ENCODE results near the gene PRKCG.

PRKCG gene

GRCh38 chr19:53844849-53845246 lies 37.1 kb upstream of the PRKCG start:
- no peak overlapping the region for H2AFZ ChIP-seq (ENCODE audit: low read length)
- H3K79me2 ChIP-seq (ENCODE audit: insufficient read depth, low read length): no peaks in the 10 kb centered on the region
- H3K9me3 ChIP-seq (ENCODE audit: low read length): no peaks in the 10 kb centered on the region
- TF ChIP-seq CTCF (IDR thresholded peaks at IDR 0.05; ENCODE audit: low read length): no peak
- TF ChIP-seq EZH2 (IDR thresholded peaks at IDR 0.05; ENCODE audit: borderline replicate concordance, low read length): no peak
- H3K36me3 ChIP-seq (ENCODE audit: insufficient read depth, low read length): no peaks in the 10 kb centered on the region
- H3K9me2 ChIP-seq (ENCODE audit: low read depth, low read length): no peaks in the 10 kb centered on the region
- H3K9ac ChIP-seq (ENCODE audit: low read length): no peak overlapping the region
- H3K4me2 ChIP-seq (ENCODE audit: low read length): no peak overlapping the region
- H4K20me1 ChIP-seq (ENCODE audit: insufficient read depth, low read length): no peaks in the 10 kb centered on the region
- no peaks in the 10 kb centered on the region for H3K27me3 ChIP-seq (ENCODE audit: insufficient read depth, low read length)
- H3F3A ChIP-seq (ENCODE audit: insufficient read depth, low read length): no peaks in the 10 kb centered on the region
- no peak overlapping the region for H3K4me3 ChIP-seq (ENCODE audit: low read depth, low read length, poor library complexity, severe bottlenecking)
- no peak overlapping the region for H3K27ac ChIP-seq (ENCODE audit: low read depth, low read length, poor library complexity, severe bottlenecking)
- H3K4me1 ChIP-seq (ENCODE audit: insufficient read depth, low read length, severe bottlenecking): no peaks in the 10 kb centered on the region

- no peak overlapping the region for H3K4me3 ChIP-seq (ENCODE audit: low read depth, low read length, poor library complexity, severe bottlenecking)
- no peaks in the 10 kb centered on the region for H3K9me2 ChIP-seq (ENCODE audit: low read depth, low read length)
- no peaks in the 10 kb centered on the region for H3K4me1 ChIP-seq (ENCODE audit: insufficient read depth, low read length, severe bottlenecking)
- no peak overlapping the region for H2AFZ ChIP-seq (ENCODE audit: low read length)
- no peak overlapping the region for H3K4me2 ChIP-seq (ENCODE audit: low read length)
- H3K9me3 ChIP-seq (ENCODE audit: low read length): no peaks in the 10 kb centered on the region
- H3K9ac ChIP-seq (ENCODE audit: low read length): no peak overlapping the region
- TF ChIP-seq CTCF (IDR thresholded peaks at IDR 0.05; ENCODE audit: low read length): no peak
- TF ChIP-seq EZH2 (IDR thresholded peaks at IDR 0.05; ENCODE audit: borderline replicate concordance, low read length): no peak
- no peaks in the 10 kb centered on the region for H3F3A ChIP-seq (ENCODE audit: insufficient read depth, low read length)
- no peak overlapping the region for H3K27ac ChIP-seq (ENCODE audit: low read depth, low read length, poor library complexity, severe bottlenecking)
- no peaks in the 10 kb centered on the region for H3K36me3 ChIP-seq (ENCODE audit: insufficient read depth, low read length)
- no peaks in the 10 kb centered on the region for H3K79me2 ChIP-seq (ENCODE audit: insufficient read depth, low read length)
- no peaks in the 10 kb centered on the region for H4K20me1 ChIP-seq (ENCODE audit: insufficient read depth, low read length)
- no peaks in the 10 kb centered on the region for H3K27me3 ChIP-seq (ENCODE audit: insufficient read depth, low read length)
These were observed 34.4 kb upstream of the PRKCG start for GRCh38 chr19:53847555-53847954.

- no peak overlapping the region for H3K9ac ChIP-seq (ENCODE audit: low read length)
- no peaks in the 10 kb centered on the region for H3K36me3 ChIP-seq (ENCODE audit: insufficient read depth, low read length)
- H3F3A ChIP-seq (ENCODE audit: insufficient read depth, low read length): no peaks in the 10 kb centered on the region
- H3K9me2 ChIP-seq (ENCODE audit: low read depth, low read length): no peaks in the 10 kb centered on the region
- no peaks in the 10 kb centered on the region for H3K27me3 ChIP-seq (ENCODE audit: insufficient read depth, low read length)
- H3K79me2 ChIP-seq (ENCODE audit: insufficient read depth, low read length): no peaks in the 10 kb centered on the region
- no peaks in the 10 kb centered on the region for H3K4me1 ChIP-seq (ENCODE audit: insufficient read depth, low read length, severe bottlenecking)
- H3K27ac ChIP-seq (ENCODE audit: low read depth, low read length, poor library complexity, severe bottlenecking): no peak overlapping the region
- no peak overlapping the region for H3K4me2 ChIP-seq (ENCODE audit: low read length)
- H4K20me1 ChIP-seq (ENCODE audit: insufficient read depth, low read length): no peaks in the 10 kb centered on the region
- H2AFZ ChIP-seq (ENCODE audit: low read length): no peak overlapping the region
- no peak for TF ChIP-seq CTCF (IDR thresholded peaks at IDR 0.05; ENCODE audit: low read length)
- no peak for TF ChIP-seq EZH2 (IDR thresholded peaks at IDR 0.05; ENCODE audit: borderline replicate concordance, low read length)
- no peaks in the 10 kb centered on the region for H3K9me3 ChIP-seq (ENCODE audit: low read length)
- H3K4me3 ChIP-seq (ENCODE audit: low read depth, low read length, poor library complexity, severe bottlenecking): no peak overlapping the region
These were observed 32.7 kb upstream of the PRKCG start for GRCh38 chr19:53849237-53849676.
